ENCODE results near the gene PLXNB3.
"Not testable (repeated sequence)": the region's sequence is repeated elsewhere in the genome, so short reads cannot be mapped to it uniquely, and the experiment has no call there.

Gene PLXNB3

GRCh38 chrX:153728095-153728494, 36.0 kb upstream of the PLXNB3 start:
- TF ChIP-seq EZH2 (optimal IDR thresholded peaks at IDR 0.05; ENCODE audit: low read depth, low read length) = no peak
- no peak for TF ChIP-seq CTCF (IDR thresholded peaks at IDR 0.05; ENCODE audit: low read length)
- TF ChIP-seq EZH2phosphoT487 (IDR thresholded peaks at IDR 0.05; ENCODE audit: low read length) = no peak
- H3K9ac ChIP-seq (ENCODE audit: low read length) = no peak overlapping the region
- H3K9me3 ChIP-seq (replicated peaks; ENCODE audit: insufficient read depth, low read length) = no peaks in the 10 kb centered on the region
- H3K4me2 ChIP-seq (ENCODE audit: low read depth, low read length) = no peak overlapping the region
- H3K79me2 ChIP-seq (ENCODE audit: low read length) = peaks cover 17% of the 10 kb centered on the region
- no peak overlapping the region for H3K4me3 ChIP-seq (ENCODE audit: low read length)
- peaks cover 9% of the 10 kb centered on the region for H3F3A ChIP-seq (ENCODE audit: insufficient read depth, low read length)
- H3K4me1 ChIP-seq (ENCODE audit: low read length) = peaks cover 28% of the 10 kb centered on the region
- H3K27me3 ChIP-seq (replicated peaks; ENCODE audit: insufficient read depth, low read length) = no peaks in the 10 kb centered on the region
- no peak overlapping the region for H2AFZ ChIP-seq (ENCODE audit: low read length)
- no peak for DNase-seq
- no peak overlapping the region for H3K27ac ChIP-seq (ENCODE audit: low read length)
- no peaks in the 10 kb centered on the region for H3K9me2 ChIP-seq (replicated peaks; ENCODE audit: insufficient read depth, low read length)
- H3K36me3 ChIP-seq (replicated peaks; ENCODE audit: insufficient read depth, low read length) = no peaks in the 10 kb centered on the region
- no peaks in the 10 kb centered on the region for H4K20me1 ChIP-seq (ENCODE audit: insufficient read depth, low read length)

DNA sequence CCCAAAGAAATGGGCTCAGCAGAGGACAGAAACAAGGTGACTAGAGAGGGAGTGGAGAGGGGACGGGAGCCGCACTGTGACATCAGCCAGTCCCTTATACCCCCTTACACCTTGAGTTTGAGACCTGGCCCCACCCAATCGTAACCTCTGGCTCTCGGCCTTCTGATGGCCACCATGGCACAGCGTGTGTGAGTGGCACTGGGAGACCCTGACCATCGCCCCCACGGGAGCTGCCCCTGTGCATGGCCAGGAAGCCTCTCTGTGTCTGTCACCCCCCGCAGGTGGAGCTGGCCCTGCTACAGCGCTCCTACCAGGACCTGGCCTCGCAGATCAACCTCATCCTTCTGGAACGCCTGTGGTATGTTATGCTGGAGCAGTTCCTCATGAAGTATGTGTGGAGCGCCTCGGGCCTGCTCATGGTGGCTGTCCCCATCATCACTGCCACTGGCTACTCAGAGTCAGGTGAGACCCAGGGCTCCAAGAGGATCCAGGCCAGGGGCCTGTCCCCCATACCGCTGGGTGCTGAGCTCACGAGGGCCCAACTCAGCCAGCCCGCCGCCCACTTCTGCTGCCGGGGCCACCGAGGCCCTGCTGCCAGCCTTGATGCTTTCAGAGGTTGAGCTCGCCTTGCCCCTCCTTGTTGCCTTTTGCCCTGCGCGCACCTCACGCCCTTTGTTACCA, 35.0 kb upstream of the PLXNB3 start:
- H3K27ac ChIP-seq (ENCODE audit: low read length) = no peak overlapping the region
- no peak overlapping the region for H3K4me2 ChIP-seq (ENCODE audit: low read depth, low read length)
- no peaks in the 10 kb centered on the region for H3K9me3 ChIP-seq (replicated peaks; ENCODE audit: insufficient read depth, low read length)

GRCh38 chrX:153730115-153730514, 33.9 kb upstream of the PLXNB3 start:
- not testable (repeated sequence) for H3K4me3 ChIP-seq (ENCODE audit: low read length); H3K9me3 ChIP-seq (replicated peaks; ENCODE audit: insufficient read depth, low read length); H2AFZ ChIP-seq (ENCODE audit: low read length); H4K20me1 ChIP-seq (ENCODE audit: insufficient read depth, low read length); H3K27ac ChIP-seq (ENCODE audit: low read length); DNase-seq; H3K27me3 ChIP-seq (replicated peaks; ENCODE audit: insufficient read depth, low read length); H3K9me2 ChIP-seq (replicated peaks; ENCODE audit: insufficient read depth, low read length); H3F3A ChIP-seq (ENCODE audit: insufficient read depth, low read length); H3K4me2 ChIP-seq (ENCODE audit: low read depth, low read length); H3K9ac ChIP-seq (ENCODE audit: low read length); H3K36me3 ChIP-seq (replicated peaks; ENCODE audit: insufficient read depth, low read length)
- H3K79me2 ChIP-seq (ENCODE audit: low read length) = peaks cover 11% of the 10 kb centered on the region
- peaks cover 28% of the 10 kb centered on the region for H3K4me1 ChIP-seq (ENCODE audit: low read length)

More for the DNA sequence above, 35.0 kb upstream of the PLXNB3 start:
- Histone ChIP-seq H3K9me2 (replicated peaks; ENCODE audit: insufficient read depth, low read length) (no peaks in the 10 kb centered on the region), H4K20me1 (ENCODE audit: insufficient read depth, low read length) (no peaks in the 10 kb centered on the region), H3K4me3 (ENCODE audit: low read length) (no peak overlapping the region), H3K27me3 (replicated peaks; ENCODE audit: insufficient read depth, low read length) (no peaks in the 10 kb centered on the region), H3K36me3 (replicated peaks; ENCODE audit: insufficient read depth, low read length) (no peaks in the 10 kb centered on the region), H3K79me2 (ENCODE audit: low read length) (peaks cover 11% of the 10 kb centered on the region), H3K9ac (ENCODE audit: low read length) (no peak overlapping the region), H2AFZ (ENCODE audit: low read length) (no peak overlapping the region), H3F3A (ENCODE audit: insufficient read depth, low read length) (peaks cover 9% of the 10 kb centered on the region), H3K4me1 (ENCODE audit: low read length) (peaks cover 28% of the 10 kb centered on the region)
- no peak for DNase-seq
- TF ChIP-seq CTCF (IDR thresholded peaks at IDR 0.05; ENCODE audit: low read length) (no peak), EZH2phosphoT487 (IDR thresholded peaks at IDR 0.05; ENCODE audit: low read length) (no peak), EZH2 (optimal IDR thresholded peaks at IDR 0.05; ENCODE audit: low read depth, low read length) (no peak)

Measured in MM.1S (cell line).